Ammon's horn (tissue), 1 donor: Measurements from ENCODE around the gene IL18R1.
A peak's percentile ranks its signal among the peaks of the same experiment; 100 is the strongest.

Experiments used
- DNase-seq: peaks from one replicate; pipeline ENCODE4 v3.0.0-alpha.2; 2016; ENCODE audit warnings: low spot score

IL18R1 gene

GRCh38 chr2:102345329-102345920 is 10.2 kb upstream of the IL18R1 start:
- DNase-seq: no peak

GRCh38 chr2:102346381-102347130 is 9.0 kb upstream of the IL18R1 start:
- DNase-seq: no peak

- no peak for DNase-seq
Observed at GRCh38 chr2:102350137-102350793, 5.3 kb upstream of the IL18R1 start.

GRCh38 chr2:102356381-102356712 is 751 bp downstream of the IL18R1 start:
- DNase-seq: no peak

- no peak for DNase-seq
Observed at GRCh38 chr2:102356741-102357140, 1.1 kb downstream of the IL18R1 start.

GRCh38 chr2:102357937-102358336 is 2.3 kb downstream of the IL18R1 start:
- peak; percentile 12 for DNase-seq

GRCh38 chr2:102358496-102358895 is 2.9 kb downstream of the IL18R1 start:
- DNase-seq: no peak

GRCh38 chr2:102359527-102359926 is 3.9 kb downstream of the IL18R1 start:
- no peak for DNase-seq

- DNase-seq: no peak
Observed at GRCh38 chr2:102361632-102362241, 6.1 kb downstream of the IL18R1 start.

- DNase-seq: no peak
Observed at GRCh38 chr2:102365763-102366162, 10.2 kb downstream of the IL18R1 start.

GRCh38 chr2:102366406-102367112 is 11.0 kb downstream of the IL18R1 start:
- DNase-seq: no peak

GRCh38 chr2:102367331-102367971 is 11.9 kb downstream of the IL18R1 start:
- DNase-seq: no peak

GRCh38 chr2:102368461-102369109 is 13.0 kb downstream of the IL18R1 start:
- DNase-seq: no peak

- no peak for DNase-seq
Observed at GRCh38 chr2:102369866-102370265, 14.3 kb downstream of the IL18R1 start.

- no peak for DNase-seq
Observed at GRCh38 chr2:102376052-102376591, 20.5 kb downstream of the IL18R1 start.

GRCh38 chr2:102383722-102384121 is 28.1 kb downstream of the IL18R1 start:
- DNase-seq: no peak

- DNase-seq: no peak
Observed at GRCh38 chr2:102385522-102385921, 29.9 kb downstream of the IL18R1 start.

- DNase-seq: no peak
Observed at GRCh38 chr2:102386004-102386403, 30.4 kb downstream of the IL18R1 start.

GRCh38 chr2:102386867-102387541 is 31.4 kb downstream of the IL18R1 start:
- no peak for DNase-seq

GRCh38 chr2:102387763-102388546 is 32.4 kb downstream of the IL18R1 start:
- no peak for DNase-seq
